ENCODE data around the gene C2CD2.

DNA sequence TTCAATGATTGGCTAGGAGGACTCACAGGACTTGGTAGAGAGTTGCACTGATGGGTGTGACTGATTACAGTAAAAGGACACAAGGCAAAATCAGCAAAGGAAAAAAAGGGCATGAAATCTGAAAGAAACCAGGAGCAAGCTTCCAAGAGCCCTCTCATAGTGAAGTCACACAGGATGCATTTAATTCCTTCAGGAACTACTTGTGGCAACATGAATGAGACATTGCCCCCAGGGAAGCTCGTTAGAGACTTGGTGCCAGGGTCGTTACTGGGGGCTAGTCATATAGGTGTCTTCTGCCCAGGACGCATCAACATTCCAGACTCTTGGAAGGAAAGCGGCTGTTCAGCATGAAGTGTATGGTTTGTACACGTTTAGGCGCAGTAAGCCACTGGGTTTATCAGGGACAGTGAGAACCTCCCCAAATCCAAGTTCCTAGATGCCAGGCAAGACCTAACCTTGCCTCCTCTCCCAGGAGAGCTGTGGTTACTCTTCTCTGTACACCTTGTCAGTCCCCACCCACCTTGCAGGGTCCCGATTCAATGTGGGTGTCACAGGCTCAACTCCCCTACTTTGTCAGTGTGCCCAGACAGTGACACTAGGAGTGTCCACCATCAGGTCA lies 26.0 kb upstream of the C2CD2 start:
- TF ChIP-seq EP300 (IDR thresholded peaks at IDR 0.05; ENCODE audit: borderline replicate concordance in 1 of 2, low read depth in 1 of 2, low read length in 1 of 2) (no peak), SMC3 (IDR thresholded peaks at IDR 0.05; ENCODE audit: low read depth, low read length) (no peak), POLR2AphosphoS5 (IDR thresholded peaks at IDR 0.05; ENCODE audit: low read depth, low read length) (no peak)
